Uterus (tissue), 2 donors: ENCODE measurements around the gene TFCP2L1.

Source experiments
- POLR2A ChIP-seq, 2 donors: fragments of 450-650 bp; IDR thresholded peaks; one replicate each; pipeline ENCODE4 v1.6.1; 2016; ENCODE audit warnings: antibody characterized with exemption in 2 of 2, mild to moderate bottlenecking in 1 of 2, moderate library complexity in 1 of 2
- TF ChIP-seq, protein P1 (sequence below), 4 experiments: fragments of 200-600 bp in 2 of 4; fragments of 450-650 bp in 2 of 4; sonication (generic) in 2 of 4; IDR thresholded peaks; one replicate each; pipeline ENCODE4 v1.5.1; 2016 to 2019; ENCODE audit warnings: antibody characterized with exemption in 4 of 4, mild to moderate bottlenecking in 2 of 4, moderate library complexity in 1 of 4

DNA sequence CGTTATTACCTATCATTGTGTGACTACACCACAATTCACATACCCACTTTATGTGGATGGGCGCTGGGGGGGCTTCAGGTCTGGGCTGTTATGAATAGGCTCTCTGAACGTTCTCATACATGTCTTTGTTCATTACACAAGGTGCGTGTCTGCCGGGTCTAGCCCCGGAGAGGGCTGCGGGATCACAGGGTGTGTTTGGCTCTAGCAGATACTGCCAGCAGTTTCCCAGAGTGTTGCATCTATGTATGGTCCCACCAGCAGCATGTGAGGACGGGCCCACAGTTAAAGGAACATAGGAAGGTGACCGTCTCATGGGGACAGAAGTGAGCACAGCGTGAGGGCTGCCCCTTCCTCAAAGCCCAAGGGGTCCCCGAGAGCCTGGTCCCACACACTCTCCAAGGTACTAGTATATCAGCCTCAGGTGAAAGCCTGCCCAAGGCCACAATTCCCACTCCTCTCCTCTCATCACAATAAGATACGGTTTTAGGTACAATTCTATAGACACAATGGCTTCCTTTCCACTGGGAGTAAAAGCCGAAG lies 48.8 kb downstream of the TFCP2L1 start:
- no peak for TF ChIP-seq POLR2A (IDR thresholded peaks at IDR 0.05)
- TF ChIP-seq, protein P1, sequence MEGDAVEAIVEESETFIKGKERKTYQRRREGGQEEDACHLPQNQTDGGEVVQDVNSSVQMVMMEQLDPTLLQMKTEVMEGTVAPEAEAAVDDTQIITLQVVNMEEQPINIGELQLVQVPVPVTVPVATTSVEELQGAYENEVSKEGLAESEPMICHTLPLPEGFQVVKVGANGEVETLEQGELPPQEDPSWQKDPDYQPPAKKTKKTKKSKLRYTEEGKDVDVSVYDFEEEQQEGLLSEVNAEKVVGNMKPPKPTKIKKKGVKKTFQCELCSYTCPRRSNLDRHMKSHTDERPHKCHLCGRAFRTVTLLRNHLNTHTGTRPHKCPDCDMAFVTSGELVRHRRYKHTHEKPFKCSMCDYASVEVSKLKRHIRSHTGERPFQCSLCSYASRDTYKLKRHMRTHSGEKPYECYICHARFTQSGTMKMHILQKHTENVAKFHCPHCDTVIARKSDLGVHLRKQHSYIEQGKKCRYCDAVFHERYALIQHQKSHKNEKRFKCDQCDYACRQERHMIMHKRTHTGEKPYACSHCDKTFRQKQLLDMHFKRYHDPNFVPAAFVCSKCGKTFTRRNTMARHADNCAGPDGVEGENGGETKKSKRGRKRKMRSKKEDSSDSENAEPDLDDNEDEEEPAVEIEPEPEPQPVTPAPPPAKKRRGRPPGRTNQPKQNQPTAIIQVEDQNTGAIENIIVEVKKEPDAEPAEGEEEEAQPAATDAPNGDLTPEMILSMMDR (IDR thresholded peaks at IDR 0.05), result no peak
